CD14-positive monocyte (primary cell): ENCODE results near the gene ZNFX1. TPM values are rescaled to one million over a fixed set of nuclear protein-coding genes. Genes with fewer than 3 reads are reported as not detected.
A peak's percentile ranks its signal among the peaks of the same experiment; 100 is the strongest.
"Not testable (repeated sequence)": the region's sequence is repeated elsewhere in the genome, so short reads cannot be mapped to it uniquely, and the experiment has no call there.

Experiments used
- DNase-seq, 3 donors: peaks; one replicate each; pipeline ENCODE4 v3.0.0-alpha.2; 2011 to 2022
- H2AFZ ChIP-seq: 2 replicates; pipeline ENCODE4 v1.6.0; 2012; ENCODE audit warnings: mild to moderate bottlenecking, low read depth, low read length, inconsistent platforms; ENCODE audit not compliant: insufficient read depth, poor library complexity, severe bottlenecking
- H3K27ac ChIP-seq, 2 donors: 1 replicate in 1 of 2; 2 replicates in 1 of 2; pipeline ENCODE4 v1.5.1; 2012 to 2013; ENCODE audit warnings: low read length in 2 of 2, control low read depth in 1 of 2, inconsistent platforms in 1 of 2, low read depth in 1 of 2, mild to moderate bottlenecking in 1 of 2
- H3K27me3 ChIP-seq, 2 donors: one replicate each; pipeline versions ENCODE4 v1.6.0 to v1.6.1; 2011 to 2013; ENCODE audit warnings: low read length in 2 of 2; ENCODE audit not compliant: control insufficient read depth in 2 of 2, insufficient read depth in 2 of 2
- H3K36me3 ChIP-seq, 2 donors: replicated peaks in 1 of 2; 1 replicate in 1 of 2; 2 replicates in 1 of 2; pipeline versions ENCODE4 v1.5.1 to v1.6.1; 2012 to 2013; ENCODE audit warnings: low read length in 2 of 2, control low read depth in 1 of 2, inconsistent platforms in 1 of 2, mild to moderate bottlenecking in 1 of 2; ENCODE audit not compliant: insufficient read depth in 2 of 2, control insufficient read depth in 1 of 2
- H3K4me1 ChIP-seq, 2 donors: 1 replicate in 1 of 2; 2 replicates in 1 of 2; pipeline versions ENCODE4 v1.5.1 to v1.6.1; 2012 to 2013; ENCODE audit warnings: low read length in 2 of 2, control low read depth in 1 of 2, inconsistent platforms in 1 of 2, mild to moderate bottlenecking in 1 of 2, moderate library complexity in 1 of 2; ENCODE audit not compliant: insufficient read depth in 2 of 2, control insufficient read depth in 1 of 2
- H3K4me2 ChIP-seq: replicated peaks from 2 replicates; pipeline ENCODE3; 2012; ENCODE audit warnings: low read length, moderate library complexity, mild to moderate bottlenecking; ENCODE audit not compliant: poor library complexity, severe bottlenecking; ENCODE audit errors: extremely low read depth
- H3K4me3 ChIP-seq, 3 experiments: fragments of 200-600 bp in 1 of 3; sonication (generic) in 1 of 3; replicated peaks in 1 of 3; 1 replicate in 2 of 3; 2 replicates in 1 of 3; pipeline ENCODE4 v1.5.1; 2011 to 2013; ENCODE audit warnings: low read length in 3 of 3, mild to moderate bottlenecking in 3 of 3, control low read depth in 2 of 3, low read depth in 2 of 3, inconsistent platforms in 1 of 3, moderate library complexity in 1 of 3
- H3K79me2 ChIP-seq: 2 replicates; pipeline ENCODE4 v1.6.0; 2012; ENCODE audit warnings: mild to moderate bottlenecking, control low read depth, inconsistent platforms, low read length, moderate library complexity; ENCODE audit not compliant: insufficient read depth
- H3K9ac ChIP-seq: 2 replicates; pipeline ENCODE4 v1.6.0; 2017; ENCODE audit warnings: low read length, mild to moderate bottlenecking; ENCODE audit not compliant: insufficient read depth, poor library complexity, severe bottlenecking
- H3K9me3 ChIP-seq, 2 donors: replicated peaks in 1 of 2; 1 replicate in 1 of 2; 2 replicates in 1 of 2; pipeline versions ENCODE4 v1.5.1 to v1.6.1; 2012 to 2013; ENCODE audit warnings: low read length in 2 of 2, control low read depth in 1 of 2; ENCODE audit not compliant: control insufficient read depth in 1 of 2, insufficient read depth in 1 of 2
- H4K20me1 ChIP-seq: 2 replicates; pipeline ENCODE4 v1.6.0; 2012; ENCODE audit warnings: mild to moderate bottlenecking, low read length, control low read depth, moderate library complexity; ENCODE audit not compliant: insufficient read depth
- H3K27ac Mint-ChIP-seq, 7 donors: one replicate each; pipeline ENCODE4 v1.8.0; 2020; ENCODE audit warnings: mild to moderate bottlenecking in 7 of 7, mixed read lengths in 7 of 7, moderate library complexity in 6 of 7, inconsistent platforms in 2 of 7
- H3K27me3 Mint-ChIP-seq, 3 donors: one replicate each; pipeline ENCODE4 v1.8.0; 2021 to 2022; ENCODE audit warnings: low read depth in 3 of 3, mild to moderate bottlenecking in 3 of 3, mixed read lengths in 3 of 3, moderate library complexity in 3 of 3, inconsistent platforms in 1 of 3
- H3K36me3 Mint-ChIP-seq, 2 donors: one replicate each; pipeline ENCODE4 v1.8.0; 2020; ENCODE audit warnings: mixed read lengths in 2 of 2, inconsistent platforms in 1 of 2, mild to moderate bottlenecking in 1 of 2
- H3K4me1 Mint-ChIP-seq: one replicate; pipeline ENCODE4 v1.8.0; 2020; ENCODE audit warnings: mild to moderate bottlenecking, mixed read lengths
- H3K4me3 Mint-ChIP-seq, 2 donors: one replicate each; pipeline ENCODE4 v1.8.0; 2020; ENCODE audit warnings: mild to moderate bottlenecking in 2 of 2, mixed read lengths in 2 of 2, moderate library complexity in 1 of 2
- H3K9me3 Mint-ChIP-seq, 7 donors: one replicate each; pipeline ENCODE4 v1.8.0; 2020 to 2022; ENCODE audit warnings: mixed read lengths in 7 of 7, mild to moderate bottlenecking in 6 of 7, moderate library complexity in 6 of 7, inconsistent platforms in 2 of 7
- WGBS: methylation state at CpG from one replicate; pipeline ENCODE4 v1.1.5; 2013; ENCODE audit warnings: missing lambda C conversion rate; ENCODE audit not compliant: insufficient coverage; 5-methylcytosine and 5-hydroxymethylcytosine counted together
- intact Hi-C, 2 donors: fragments of 100-400 bp; cut with micrococcal nuclease; formaldehyde crosslinking; loops; one replicate each; pipeline versions ENCODE4 v1.15.0 to v1.15.1; 2023
- polyA plus RNA-seq, 3 donors: library from polyadenylated mRNA; depleted of rRNA in 1 of 3; unstranded in 2 of 3; stranded (reverse) in 1 of 3; fragments of 300-500 nt in 2 of 3; fragments of >200 nt in 1 of 3; fragmentation: Illumina TruSeq in 2 of 3; gene quantifications; 1 replicate in 2 of 3; 2 replicates in 1 of 3; pipeline ENCODE4 v1.2.3, GENCODE V29; 2012 to 2021
- TF ChIP-seq, protein P1 (sequence below): fragments of 200-600 bp; IDR thresholded peaks from one replicate; pipeline ENCODE4 v1.8.0; 2022; ENCODE audit warnings: antibody characterized with exemption, mild to moderate bottlenecking

Gene ZNFX1
- polyA plus RNA-seq, 3 donors = 11.4 to 23.2 (median 13.3) TPM

GRCh38 chr20:49315580-49315979 lies 37.7 kb upstream of the ZNFX1 start:
- no CpG with 5 or more reads among the region's 1 CpG for WGBS
- H3K27ac ChIP-seq = no peak overlapping the region
- no peak overlapping the region for H3K4me3 ChIP-seq
- no peak overlapping the region for H2AFZ ChIP-seq
- peaks cover under 1 to 18% (median 13%) of the 10 kb centered on the region in 7 donors for H3K9me3 Mint-ChIP-seq
- no peak overlapping the region for H3K4me3 Mint-ChIP-seq
- DNase-seq = no peak
- no peak overlapping the region for H3K9ac ChIP-seq
- intact Hi-C loops = no loop called here
- TF ChIP-seq, protein P1, sequence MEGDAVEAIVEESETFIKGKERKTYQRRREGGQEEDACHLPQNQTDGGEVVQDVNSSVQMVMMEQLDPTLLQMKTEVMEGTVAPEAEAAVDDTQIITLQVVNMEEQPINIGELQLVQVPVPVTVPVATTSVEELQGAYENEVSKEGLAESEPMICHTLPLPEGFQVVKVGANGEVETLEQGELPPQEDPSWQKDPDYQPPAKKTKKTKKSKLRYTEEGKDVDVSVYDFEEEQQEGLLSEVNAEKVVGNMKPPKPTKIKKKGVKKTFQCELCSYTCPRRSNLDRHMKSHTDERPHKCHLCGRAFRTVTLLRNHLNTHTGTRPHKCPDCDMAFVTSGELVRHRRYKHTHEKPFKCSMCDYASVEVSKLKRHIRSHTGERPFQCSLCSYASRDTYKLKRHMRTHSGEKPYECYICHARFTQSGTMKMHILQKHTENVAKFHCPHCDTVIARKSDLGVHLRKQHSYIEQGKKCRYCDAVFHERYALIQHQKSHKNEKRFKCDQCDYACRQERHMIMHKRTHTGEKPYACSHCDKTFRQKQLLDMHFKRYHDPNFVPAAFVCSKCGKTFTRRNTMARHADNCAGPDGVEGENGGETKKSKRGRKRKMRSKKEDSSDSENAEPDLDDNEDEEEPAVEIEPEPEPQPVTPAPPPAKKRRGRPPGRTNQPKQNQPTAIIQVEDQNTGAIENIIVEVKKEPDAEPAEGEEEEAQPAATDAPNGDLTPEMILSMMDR = no peak
- H3K79me2 ChIP-seq = no peaks in the 10 kb centered on the region
- no peaks in the 10 kb centered on the region for H4K20me1 ChIP-seq
- H3K4me1 Mint-ChIP-seq = peaks cover 20% of the 10 kb centered on the region
- peaks cover 39 to 50% of the 10 kb centered on the region in 2 donors for H3K27me3 ChIP-seq
- peaks cover 48 to 67% (median 58%) of the 10 kb centered on the region in 3 donors for H3K27me3 Mint-ChIP-seq
- H3K36me3 ChIP-seq = no peaks in the 10 kb centered on the region
- H3K4me1 ChIP-seq = peaks cover 11 to 17% of the 10 kb centered on the region in 2 donors
- H3K27ac Mint-ChIP-seq = peak overlapping the region in 1 of 7 donors; percentile 31
- H3K36me3 Mint-ChIP-seq = peaks cover 0 to 5% of the 10 kb centered on the region in 2 donors
- no peak overlapping the region for H3K4me2 ChIP-seq
- H3K9me3 ChIP-seq = peaks cover under 1 to 3% of the 10 kb centered on the region in 2 donors

DNA sequence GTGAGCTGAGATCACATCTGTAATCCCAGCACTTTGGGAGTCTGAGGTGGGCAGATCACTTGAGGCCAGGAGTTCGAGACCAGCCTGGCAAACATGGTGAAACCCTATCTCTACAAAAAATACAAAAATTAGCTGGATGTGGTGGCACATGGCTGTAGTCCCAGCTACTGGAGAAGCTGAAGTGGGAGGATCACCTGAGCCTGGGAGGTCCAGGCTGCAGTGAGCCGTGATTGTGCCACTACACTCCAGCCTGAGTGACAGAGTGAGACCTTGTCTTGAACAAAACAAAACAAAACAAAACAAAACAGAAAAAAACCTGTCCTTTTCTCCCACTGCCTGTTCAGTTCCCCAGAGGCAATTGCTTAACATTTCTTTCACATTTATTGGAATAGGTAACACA lies 36.2 kb upstream of the ZNFX1 start:
- H3K27ac ChIP-seq, H3K79me2 ChIP-seq, H2AFZ ChIP-seq, H3K36me3 Mint-ChIP-seq, H3K36me3 ChIP-seq, intact Hi-C loops, H3K4me2 ChIP-seq, DNase-seq, H3K4me3 Mint-ChIP-seq, H3K4me3 ChIP-seq, H3K9me3 ChIP-seq, H3K27ac Mint-ChIP-seq, H4K20me1 ChIP-seq, H3K9ac ChIP-seq: not testable (repeated sequence)
- peaks cover 18% of the 10 kb centered on the region for H3K4me1 Mint-ChIP-seq
- H3K27me3 Mint-ChIP-seq = peaks cover 37 to 52% (median 43%) of the 10 kb centered on the region in 3 donors
- peaks cover 6 to 18% (median 13%) of the 10 kb centered on the region in 7 donors for H3K9me3 Mint-ChIP-seq
- no CpG with 5 or more reads among the region's 2 CpGs for WGBS
- Histone ChIP-seq H3K27me3 (peaks cover 24 to 35% of the 10 kb centered on the region in 2 donors), H3K4me1 (peaks cover 7 to 11% of the 10 kb centered on the region in 2 donors)
